HL-60/S4 treated with retinoic acid at 250 ng/mL for 4 days and 3 days (cell line): ENCODE data around the gene THSD4.
"Not testable (repeated sequence)": the region's sequence is repeated elsewhere in the genome, so short reads cannot be mapped to it uniquely, and the experiment has no call there.

Experiments
- in situ Hi-C: fragments of 300-500 bp; cut with MboI; formaldehyde crosslinking; loops from 2 replicates; pipeline ENCODE4 v1.7.0; 2022; ENCODE audit warnings: low sequenced_read_pairs

Gene THSD4

GRCh38 chr15:71118881-71119632 lies 3.8 kb downstream of the THSD4 start:
- in situ Hi-C loops: no loop called here

- in situ Hi-C loops: no loop called here
Observed at GRCh38 chr15:71120428-71120944, 5.2 kb downstream of the THSD4 start.

- in situ Hi-C loops: no loop called here
Observed at GRCh38 chr15:71121442-71121841, 6.2 kb downstream of the THSD4 start.

GRCh38 chr15:71124937-71125790 lies 9.9 kb downstream of the THSD4 start:
- in situ Hi-C loops: no loop called here

GRCh38 chr15:71125831-71126450 lies 10.7 kb downstream of the THSD4 start:
- in situ Hi-C loops: no loop called here

GRCh38 chr15:71127083-71127482 lies 11.8 kb downstream of the THSD4 start:
- in situ Hi-C loops: no loop called here

- in situ Hi-C loops: not testable (repeated sequence)
Observed at GRCh38 chr15:71128159-71128558, 12.9 kb downstream of the THSD4 start.

GRCh38 chr15:71128939-71129562 lies 13.8 kb downstream of the THSD4 start:
- in situ Hi-C loops: no loop called here

GRCh38 chr15:71129669-71130068 lies 14.4 kb downstream of the THSD4 start:
- in situ Hi-C loops: no loop called here

- in situ Hi-C loops: no loop called here
Observed at GRCh38 chr15:71131601-71132362, 16.5 kb downstream of the THSD4 start.

GRCh38 chr15:71133747-71134472 lies 18.6 kb downstream of the THSD4 start:
- in situ Hi-C loops: no loop called here

GRCh38 chr15:71136159-71136783 lies 21.0 kb downstream of the THSD4 start:
- in situ Hi-C loops: no loop called here

- in situ Hi-C loops: no loop called here
Observed at GRCh38 chr15:71136793-71137518, 21.7 kb downstream of the THSD4 start.

- in situ Hi-C loops: no loop called here
Observed at GRCh38 chr15:71138473-71138872, 23.2 kb downstream of the THSD4 start.

GRCh38 chr15:71139241-71139640 lies 24.0 kb downstream of the THSD4 start:
- in situ Hi-C loops: no loop called here

- in situ Hi-C loops: no loop called here
Observed at GRCh38 chr15:71141572-71141971, 26.3 kb downstream of the THSD4 start.

GRCh38 chr15:71142780-71143179 lies 27.5 kb downstream of the THSD4 start:
- in situ Hi-C loops: no loop called here
